SK-N-SH treated with all-trans-retinoic acid at 6 μM for 48 hours (cell line): ENCODE data around the gene RAPGEF1.

Experiments
- ATAC-seq: fragments of 200-7000 bp; cut with Tn5 transposase; 3 replicates; pipeline ENCODE4 v1.9.1; 2020; ENCODE audit warnings: mild to moderate bottlenecking, moderate library complexity
- ARNTL ChIP-seq: fragments of 450-650 bp; formaldehyde crosslinking; IDR thresholded peaks from 2 replicates; pipeline ENCODE4 v1.5.0; 2020; ENCODE audit warnings: low read depth, mild to moderate bottlenecking, moderate library complexity, borderline replicate concordance
- BACH2 ChIP-seq: fragments of 250-450 bp; sonication (Bioruptor Pico); IDR thresholded peaks from 2 replicates; pipeline ENCODE4 v1.9.0; 2021; ENCODE audit warnings: mild to moderate bottlenecking, borderline replicate concordance
- ISL1 ChIP-seq: fragments of 250-450 bp; sonication (Bioruptor Pico); IDR thresholded peaks from 2 replicates; pipeline ENCODE4 v2.1.2; 2022; ENCODE audit warnings: mild to moderate bottlenecking, moderate library complexity
- OSR1 ChIP-seq: fragments of 250-450 bp; sonication (Bioruptor Pico); IDR thresholded peaks from 2 replicates; pipeline ENCODE4 v1.8.0; 2022; ENCODE audit warnings: moderate library complexity, mild to moderate bottlenecking, inconsistent platforms
- PPARA ChIP-seq: fragments of 250-450 bp; sonication (Bioruptor Pico); IDR thresholded peaks from 2 replicates; pipeline ENCODE4 v1.5.0; 2020; ENCODE audit warnings: mild to moderate bottlenecking, borderline replicate concordance
- TCF4 ChIP-seq: fragments of 250-450 bp; sonication (Bioruptor Pico); IDR thresholded peaks from 2 replicates; pipeline ENCODE4 v1.8.0; 2021; ENCODE audit warnings: mild to moderate bottlenecking, moderate library complexity, borderline replicate concordance
- ZC3H10 ChIP-seq: fragments of 250-450 bp; sonication (Bioruptor Pico); IDR thresholded peaks from 2 replicates; pipeline ENCODE4 v1.5.1; 2021; ENCODE audit warnings: mild to moderate bottlenecking, moderate library complexity
- ZFP3 ChIP-seq: fragments of 250-450 bp; sonication (Bioruptor Pico); IDR thresholded peaks from 2 replicates; pipeline ENCODE4 v1.5.0; 2020; ENCODE audit warnings: mild to moderate bottlenecking, moderate library complexity
- ZNF565 ChIP-seq: fragments of 450-650 bp; formaldehyde crosslinking; conservative IDR thresholded peaks from 2 replicates; pipeline ENCODE4 v1.5.0; 2020; ENCODE audit warnings: low read depth, mild to moderate bottlenecking, moderate library complexity
- ZNF70 ChIP-seq: fragments of 450-650 bp; formaldehyde crosslinking; IDR thresholded peaks from 2 replicates; pipeline ENCODE4 v1.5.0; 2020; ENCODE audit warnings: mild to moderate bottlenecking, moderate library complexity
- TF ChIP-seq, protein P1 (sequence below): fragments of 250-450 bp; sonication (Bioruptor Pico); IDR thresholded peaks from 2 replicates; pipeline ENCODE4 v1.8.0; 2020; ENCODE audit warnings: mild to moderate bottlenecking, moderate library complexity, borderline replicate concordance
- TF ChIP-seq, protein P2 (sequence below): fragments of 250-450 bp; sonication (Bioruptor Pico); IDR thresholded peaks from 2 replicates; pipeline ENCODE4 v1.5.1; 2020; ENCODE audit warnings: low read depth, mild to moderate bottlenecking, moderate library complexity
- TF ChIP-seq, protein P3 (sequence below): fragments of 250-450 bp; sonication (Bioruptor Pico); IDR thresholded peaks from 2 replicates; pipeline ENCODE4 v1.8.0; 2021; ENCODE audit warnings: low read depth, mild to moderate bottlenecking, moderate library complexity, borderline replicate concordance
- TF ChIP-seq, protein P4 (sequence below): fragments of 250-450 bp; sonication (Bioruptor Pico); IDR thresholded peaks from 2 replicates; pipeline ENCODE4 v1.5.0; 2020; ENCODE audit warnings: mild to moderate bottlenecking, moderate library complexity
- TF ChIP-seq, protein P5 (sequence below): fragments of 250-450 bp; sonication (Bioruptor Pico); IDR thresholded peaks from 2 replicates; pipeline ENCODE4 v1.5.1; 2021; ENCODE audit warnings: mild to moderate bottlenecking, moderate library complexity

RAPGEF1 gene

DNA sequence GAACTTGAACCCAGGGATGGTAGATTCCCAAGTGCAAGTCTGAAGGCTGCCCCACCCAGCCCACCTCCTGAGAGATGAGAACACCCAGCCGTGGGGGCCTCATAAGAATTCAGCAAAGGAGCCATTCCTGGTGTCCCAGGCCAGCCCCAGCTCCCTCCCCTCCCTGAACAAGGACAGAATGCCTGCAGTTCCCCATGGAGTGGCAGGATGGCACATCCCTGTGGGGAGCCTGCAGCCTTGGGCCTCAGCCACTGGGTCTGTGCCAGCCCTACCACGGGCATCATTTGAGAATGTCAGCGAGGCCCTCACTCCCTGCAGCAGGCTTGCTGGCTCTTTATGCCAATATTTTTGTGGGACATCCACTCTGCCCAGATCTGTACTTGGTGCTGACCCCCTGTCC is 36.2 kb upstream of the RAPGEF1 start:
- TF ChIP-seq OSR1 (CRISPR knock-in tag) = no peak
- no peak for ATAC-seq

DNA sequence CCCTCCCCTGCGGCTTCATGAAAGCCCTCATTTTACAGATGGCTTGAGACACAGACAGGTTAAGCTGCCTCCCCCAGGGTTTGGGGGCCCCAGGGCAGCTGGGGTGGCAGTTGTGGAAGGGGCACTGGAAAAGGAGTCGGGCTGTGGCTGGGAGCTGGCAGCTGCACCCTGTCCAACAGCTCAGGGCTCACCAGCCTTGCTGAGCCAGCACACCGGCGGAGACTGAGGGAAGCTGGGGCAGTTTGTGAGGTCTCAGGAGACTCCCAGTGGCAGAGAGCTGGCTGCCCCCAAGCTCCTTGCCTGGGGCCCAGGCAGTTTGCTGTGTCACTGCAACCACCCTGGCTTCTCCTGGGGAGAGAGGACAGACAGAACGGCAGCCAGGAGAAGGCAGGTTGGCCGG is 34.8 kb upstream of the RAPGEF1 start:
- no peak for ATAC-seq
- TF ChIP-seq BACH2 = no peak
- TF ChIP-seq, protein P1, sequence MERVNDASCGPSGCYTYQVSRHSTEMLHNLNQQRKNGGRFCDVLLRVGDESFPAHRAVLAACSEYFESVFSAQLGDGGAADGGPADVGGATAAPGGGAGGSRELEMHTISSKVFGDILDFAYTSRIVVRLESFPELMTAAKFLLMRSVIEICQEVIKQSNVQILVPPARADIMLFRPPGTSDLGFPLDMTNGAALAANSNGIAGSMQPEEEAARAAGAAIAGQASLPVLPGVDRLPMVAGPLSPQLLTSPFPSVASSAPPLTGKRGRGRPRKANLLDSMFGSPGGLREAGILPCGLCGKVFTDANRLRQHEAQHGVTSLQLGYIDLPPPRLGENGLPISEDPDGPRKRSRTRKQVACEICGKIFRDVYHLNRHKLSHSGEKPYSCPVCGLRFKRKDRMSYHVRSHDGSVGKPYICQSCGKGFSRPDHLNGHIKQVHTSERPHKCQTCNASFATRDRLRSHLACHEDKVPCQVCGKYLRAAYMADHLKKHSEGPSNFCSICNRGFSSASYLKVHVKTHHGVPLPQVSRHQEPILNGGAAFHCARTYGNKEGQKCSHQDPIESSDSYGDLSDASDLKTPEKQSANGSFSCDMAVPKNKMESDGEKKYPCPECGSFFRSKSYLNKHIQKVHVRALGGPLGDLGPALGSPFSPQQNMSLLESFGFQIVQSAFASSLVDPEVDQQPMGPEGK = no peak
- no peak for TF ChIP-seq ZNF565 (CRISPR knock-in tag)
- TF ChIP-seq, protein P2, sequence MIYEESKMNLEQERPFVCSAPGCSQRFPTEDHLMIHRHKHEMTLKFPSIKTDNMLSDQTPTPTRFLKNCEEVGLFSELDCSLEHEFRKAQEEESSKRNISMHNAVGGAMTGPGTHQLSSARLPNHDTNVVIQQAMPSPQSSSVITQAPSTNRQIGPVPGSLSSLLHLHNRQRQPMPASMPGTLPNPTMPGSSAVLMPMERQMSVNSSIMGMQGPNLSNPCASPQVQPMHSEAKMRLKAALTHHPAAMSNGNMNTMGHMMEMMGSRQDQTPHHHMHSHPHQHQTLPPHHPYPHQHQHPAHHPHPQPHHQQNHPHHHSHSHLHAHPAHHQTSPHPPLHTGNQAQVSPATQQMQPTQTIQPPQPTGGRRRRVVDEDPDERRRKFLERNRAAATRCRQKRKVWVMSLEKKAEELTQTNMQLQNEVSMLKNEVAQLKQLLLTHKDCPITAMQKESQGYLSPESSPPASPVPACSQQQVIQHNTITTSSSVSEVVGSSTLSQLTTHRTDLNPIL = no peak
- TF ChIP-seq, protein P3, sequence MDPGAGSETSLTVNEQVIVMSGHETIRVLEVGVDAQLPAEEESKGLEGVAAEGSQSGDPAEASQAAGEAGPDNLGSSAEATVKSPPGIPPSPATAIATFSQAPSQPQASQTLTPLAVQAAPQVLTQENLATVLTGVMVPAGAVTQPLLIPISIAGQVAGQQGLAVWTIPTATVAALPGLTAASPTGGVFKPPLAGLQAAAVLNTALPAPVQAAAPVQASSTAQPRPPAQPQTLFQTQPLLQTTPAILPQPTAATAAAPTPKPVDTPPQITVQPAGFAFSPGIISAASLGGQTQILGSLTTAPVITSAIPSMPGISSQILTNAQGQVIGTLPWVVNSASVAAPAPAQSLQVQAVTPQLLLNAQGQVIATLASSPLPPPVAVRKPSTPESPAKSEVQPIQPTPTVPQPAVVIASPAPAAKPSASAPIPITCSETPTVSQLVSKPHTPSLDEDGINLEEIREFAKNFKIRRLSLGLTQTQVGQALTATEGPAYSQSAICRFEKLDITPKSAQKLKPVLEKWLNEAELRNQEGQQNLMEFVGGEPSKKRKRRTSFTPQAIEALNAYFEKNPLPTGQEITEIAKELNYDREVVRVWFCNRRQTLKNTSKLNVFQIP (CRISPR knock-in tag) = no peak
- TF ChIP-seq ISL1 (CRISPR knock-in tag) = no peak
- TF ChIP-seq PPARA (CRISPR knock-in tag) = no peak
- TF ChIP-seq, protein P4, sequence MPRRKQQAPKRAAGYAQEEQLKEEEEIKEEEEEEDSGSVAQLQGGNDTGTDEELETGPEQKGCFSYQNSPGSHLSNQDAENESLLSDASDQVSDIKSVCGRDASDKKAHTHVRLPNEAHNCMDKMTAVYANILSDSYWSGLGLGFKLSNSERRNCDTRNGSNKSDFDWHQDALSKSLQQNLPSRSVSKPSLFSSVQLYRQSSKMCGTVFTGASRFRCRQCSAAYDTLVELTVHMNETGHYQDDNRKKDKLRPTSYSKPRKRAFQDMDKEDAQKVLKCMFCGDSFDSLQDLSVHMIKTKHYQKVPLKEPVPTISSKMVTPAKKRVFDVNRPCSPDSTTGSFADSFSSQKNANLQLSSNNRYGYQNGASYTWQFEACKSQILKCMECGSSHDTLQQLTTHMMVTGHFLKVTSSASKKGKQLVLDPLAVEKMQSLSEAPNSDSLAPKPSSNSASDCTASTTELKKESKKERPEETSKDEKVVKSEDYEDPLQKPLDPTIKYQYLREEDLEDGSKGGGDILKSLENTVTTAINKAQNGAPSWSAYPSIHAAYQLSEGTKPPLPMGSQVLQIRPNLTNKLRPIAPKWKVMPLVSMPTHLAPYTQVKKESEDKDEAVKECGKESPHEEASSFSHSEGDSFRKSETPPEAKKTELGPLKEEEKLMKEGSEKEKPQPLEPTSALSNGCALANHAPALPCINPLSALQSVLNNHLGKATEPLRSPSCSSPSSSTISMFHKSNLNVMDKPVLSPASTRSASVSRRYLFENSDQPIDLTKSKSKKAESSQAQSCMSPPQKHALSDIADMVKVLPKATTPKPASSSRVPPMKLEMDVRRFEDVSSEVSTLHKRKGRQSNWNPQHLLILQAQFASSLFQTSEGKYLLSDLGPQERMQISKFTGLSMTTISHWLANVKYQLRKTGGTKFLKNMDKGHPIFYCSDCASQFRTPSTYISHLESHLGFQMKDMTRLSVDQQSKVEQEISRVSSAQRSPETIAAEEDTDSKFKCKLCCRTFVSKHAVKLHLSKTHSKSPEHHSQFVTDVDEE (CRISPR knock-in tag) = no peak
- no peak for TF ChIP-seq TCF4
- no peak for TF ChIP-seq ZC3H10 (CRISPR knock-in tag)

DNA sequence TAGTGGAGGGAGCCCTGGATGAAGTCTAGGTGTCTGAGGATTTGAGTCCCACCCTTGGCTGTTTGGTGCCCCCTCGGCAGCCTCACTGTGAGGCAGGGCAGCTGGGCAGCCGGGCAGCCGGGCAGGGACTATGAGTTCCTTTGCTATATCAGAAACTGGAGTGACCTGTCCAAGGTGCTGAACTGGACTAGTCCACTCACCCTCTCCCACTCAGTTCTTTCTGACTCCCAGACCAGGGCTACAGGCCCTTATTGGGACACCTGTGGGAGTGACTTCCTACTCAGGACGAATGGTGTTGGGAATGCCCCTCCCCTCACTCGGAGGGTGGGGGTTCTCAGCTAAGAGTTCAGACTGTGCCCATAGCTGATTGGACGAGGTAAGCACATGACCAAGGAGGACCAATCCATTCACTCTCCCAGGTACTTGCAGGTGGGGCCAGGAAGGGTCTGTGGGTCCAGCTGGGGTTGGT is 34.1 kb upstream of the RAPGEF1 start:
- peak; percentile 88 for ATAC-seq
- TF ChIP-seq ZC3H10 (CRISPR knock-in tag) = no peak
- TF ChIP-seq, protein P4 (CRISPR knock-in tag) = no peak
- TF ChIP-seq PPARA (CRISPR knock-in tag) = no peak
- TF ChIP-seq, protein P5, sequence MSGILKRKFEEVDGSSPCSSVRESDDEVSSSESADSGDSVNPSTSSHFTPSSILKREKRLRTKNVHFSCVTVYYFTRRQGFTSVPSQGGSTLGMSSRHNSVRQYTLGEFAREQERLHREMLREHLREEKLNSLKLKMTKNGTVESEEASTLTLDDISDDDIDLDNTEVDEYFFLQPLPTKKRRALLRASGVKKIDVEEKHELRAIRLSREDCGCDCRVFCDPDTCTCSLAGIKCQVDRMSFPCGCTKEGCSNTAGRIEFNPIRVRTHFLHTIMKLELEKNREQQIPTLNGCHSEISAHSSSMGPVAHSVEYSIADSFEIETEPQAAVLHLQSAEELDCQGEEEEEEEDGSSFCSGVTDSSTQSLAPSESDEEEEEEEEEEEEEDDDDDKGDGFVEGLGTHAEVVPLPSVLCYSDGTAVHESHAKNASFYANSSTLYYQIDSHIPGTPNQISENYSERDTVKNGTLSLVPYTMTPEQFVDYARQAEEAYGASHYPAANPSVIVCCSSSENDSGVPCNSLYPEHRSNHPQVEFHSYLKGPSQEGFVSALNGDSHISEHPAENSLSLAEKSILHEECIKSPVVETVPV = no peak
- TF ChIP-seq, protein P1 = no peak
- no peak for TF ChIP-seq ZNF565 (CRISPR knock-in tag)
- TF ChIP-seq ZFP3 = no peak
- no peak for TF ChIP-seq ZNF70 (CRISPR knock-in tag)
- no peak for TF ChIP-seq BACH2
- no peak for TF ChIP-seq ARNTL
- TF ChIP-seq, all 23 proteins: peak for 0
